Esophagus muscularis mucosa (tissue), 4 donors: ENCODE measurements around the gene LOXL3.

ENCODE experiments used
- CTCF ChIP-seq, 3 experiments: fragments of 200-600 bp in 2 of 3; fragments of 450-650 bp in 1 of 3; sonication (generic) in 2 of 3; IDR thresholded peaks; one replicate each; pipeline ENCODE4 v1.5.1; 2017 to 2019; ENCODE audit warnings: antibody characterized with exemption in 3 of 3, mild to moderate bottlenecking in 2 of 3, moderate library complexity in 1 of 3
- EP300 ChIP-seq: sonication (generic); formaldehyde crosslinking; IDR thresholded peaks from one replicate; pipeline ENCODE4 v1.6.1; 2017; ENCODE audit warnings: antibody characterized with exemption
- POLR2A ChIP-seq: fragments of 450-650 bp; IDR thresholded peaks from one replicate; pipeline ENCODE4 v1.6.1; 2017; ENCODE audit warnings: antibody characterized with exemption, moderate library complexity, mild to moderate bottlenecking, low read depth
- POLR2AphosphoS5 ChIP-seq, 2 donors: sonication (generic); formaldehyde crosslinking; IDR thresholded peaks; one replicate each; pipeline ENCODE4 v1.6.1; 2017; ENCODE audit warnings: antibody characterized with exemption in 2 of 2

- TF ChIP-seq CTCF (IDR thresholded peaks at IDR 0.05): no peak
- no peak for TF ChIP-seq POLR2A
- TF ChIP-seq EP300: no peak
- no peak for TF ChIP-seq POLR2AphosphoS5 (IDR thresholded peaks at IDR 0.05)
Observed at GRCh38 chr2:74527741-74528140, 26.0 kb downstream of the LOXL3 start.
